OCI-LY1 (cell line): Measurements from ENCODE around the gene SPATS2L.

Experiments used
- EZH2 ChIP-seq: fragments of 200-600 bp; sonication (generic), shearing (Covaris generic); IDR thresholded peaks from 2 replicates; pipeline ENCODE4 v1.8.0; 2017; ENCODE audit warnings: borderline replicate concordance, mixed run types, mild to moderate bottlenecking, antibody characterized with exemption, low read length, moderate library complexity, mixed read lengths
- TF ChIP-seq, protein P1 (sequence below): fragments of 200-600 bp; sonication (generic), shearing (Covaris generic); IDR thresholded peaks from 2 replicates; pipeline ENCODE4 v1.5.1; 2017; ENCODE audit warnings: mild to moderate bottlenecking, antibody characterized with exemption, low read length, moderate library complexity, mixed read lengths

GRCh38 chr2:200394045-200394444 is 87.6 kb downstream of the SPATS2L start:
- TF ChIP-seq, protein P1, sequence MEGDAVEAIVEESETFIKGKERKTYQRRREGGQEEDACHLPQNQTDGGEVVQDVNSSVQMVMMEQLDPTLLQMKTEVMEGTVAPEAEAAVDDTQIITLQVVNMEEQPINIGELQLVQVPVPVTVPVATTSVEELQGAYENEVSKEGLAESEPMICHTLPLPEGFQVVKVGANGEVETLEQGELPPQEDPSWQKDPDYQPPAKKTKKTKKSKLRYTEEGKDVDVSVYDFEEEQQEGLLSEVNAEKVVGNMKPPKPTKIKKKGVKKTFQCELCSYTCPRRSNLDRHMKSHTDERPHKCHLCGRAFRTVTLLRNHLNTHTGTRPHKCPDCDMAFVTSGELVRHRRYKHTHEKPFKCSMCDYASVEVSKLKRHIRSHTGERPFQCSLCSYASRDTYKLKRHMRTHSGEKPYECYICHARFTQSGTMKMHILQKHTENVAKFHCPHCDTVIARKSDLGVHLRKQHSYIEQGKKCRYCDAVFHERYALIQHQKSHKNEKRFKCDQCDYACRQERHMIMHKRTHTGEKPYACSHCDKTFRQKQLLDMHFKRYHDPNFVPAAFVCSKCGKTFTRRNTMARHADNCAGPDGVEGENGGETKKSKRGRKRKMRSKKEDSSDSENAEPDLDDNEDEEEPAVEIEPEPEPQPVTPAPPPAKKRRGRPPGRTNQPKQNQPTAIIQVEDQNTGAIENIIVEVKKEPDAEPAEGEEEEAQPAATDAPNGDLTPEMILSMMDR: no peak
- TF ChIP-seq EZH2: no peak
